Thyroid gland (tissue), 4 donors: Measurements from ENCODE around the gene ASPM.

Experiments used
- CTCF ChIP-seq, 6 experiments: fragments of 200-600 bp in 3 of 6; fragments of 450-650 bp in 3 of 6; sonication (generic) in 3 of 6; IDR thresholded peaks; one replicate each; pipeline ENCODE4 v1.5.1; 2016 to 2019; ENCODE audit warnings: antibody characterized with exemption in 6 of 6, mild to moderate bottlenecking in 2 of 6, inconsistent platforms in 1 of 6, moderate library complexity in 1 of 6
- POLR2A ChIP-seq, 2 donors: fragments of 450-650 bp; IDR thresholded peaks; one replicate each; pipeline ENCODE4 v1.6.1; 2017; ENCODE audit warnings: antibody characterized with exemption in 2 of 2, mild to moderate bottlenecking in 2 of 2, moderate library complexity in 1 of 2

GRCh38 chr1:197103300-197103699 lies 43.2 kb downstream of the ASPM start:
- TF ChIP-seq CTCF (IDR thresholded peaks at IDR 0.05) = no peak
- no peak for TF ChIP-seq POLR2A (IDR thresholded peaks at IDR 0.05)
